ENCODE results near the gene PLCH2.

PLCH2 gene

DNA sequence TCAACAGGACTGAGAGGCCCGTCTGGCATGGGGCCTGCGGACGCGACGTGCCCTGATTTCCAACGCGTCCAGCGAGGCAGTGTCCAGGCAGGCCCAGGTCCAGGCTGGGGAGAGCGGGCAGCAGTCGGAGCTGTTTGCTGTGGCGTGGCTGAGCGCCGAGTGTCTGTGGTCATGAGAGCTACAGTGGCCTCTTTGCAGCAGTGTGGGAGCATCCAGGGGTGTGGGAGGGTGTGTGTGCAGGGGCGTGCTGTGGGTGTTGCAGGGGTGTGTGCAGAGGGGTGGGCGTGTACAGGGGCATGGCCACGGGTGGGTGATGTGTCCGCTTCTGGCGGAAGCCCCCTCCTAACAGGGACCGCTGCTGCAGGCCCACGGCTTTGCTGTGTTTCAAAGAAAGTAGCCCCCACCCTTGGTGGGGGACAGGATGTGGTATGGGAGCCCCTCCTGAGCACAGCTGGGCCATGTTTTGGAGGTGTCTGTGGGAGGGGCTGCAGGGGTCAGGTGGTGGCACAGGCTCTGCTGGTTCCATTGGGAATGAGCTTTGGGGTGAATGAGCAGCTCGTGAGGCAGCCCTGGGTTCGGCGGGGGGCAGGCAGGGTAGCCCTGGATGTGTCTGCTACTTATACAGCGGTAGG lies 17.7 kb downstream of the PLCH2 start:
- H3K27me3 ChIP-seq (ENCODE audit: insufficient read depth, low read length), result peaks cover 66% of the 10 kb centered on the region
- no peaks in the 10 kb centered on the region for H3K36me3 ChIP-seq (ENCODE audit: insufficient read depth, low read length)
- no peaks in the 10 kb centered on the region for H3K4me1 ChIP-seq (ENCODE audit: insufficient read depth, low read length)
- H3K9me3 ChIP-seq (ENCODE audit: low read length), result peaks cover 5% of the 10 kb centered on the region
- H2AFZ ChIP-seq (ENCODE audit: low read depth, low read length), result no peak overlapping the region
- no peak overlapping the region for H3K4me3 ChIP-seq (ENCODE audit: low read length)

- H2AFZ ChIP-seq (ENCODE audit: low read depth, low read length), result no peak overlapping the region
- H3K27me3 ChIP-seq (ENCODE audit: insufficient read depth, low read length), result peaks cover 61% of the 10 kb centered on the region
- no peak overlapping the region for H3K4me3 ChIP-seq (ENCODE audit: low read length)
- peaks cover under 1% of the 10 kb centered on the region for H3K9me3 ChIP-seq (ENCODE audit: low read length)
- H3K36me3 ChIP-seq (ENCODE audit: insufficient read depth, low read length), result no peaks in the 10 kb centered on the region
- no peaks in the 10 kb centered on the region for H3K4me1 ChIP-seq (ENCODE audit: insufficient read depth, low read length)
Observed at GRCh38 chr1:2494323-2494693, 18.2 kb downstream of the PLCH2 start.

- Histone ChIP-seq H2AFZ (ENCODE audit: low read depth, low read length) (no peak overlapping the region), H3K4me3 (ENCODE audit: low read length) (no peak overlapping the region), H3K27me3 (ENCODE audit: insufficient read depth, low read length) (peaks cover 56% of the 10 kb centered on the region), H3K4me1 (ENCODE audit: insufficient read depth, low read length) (peaks cover under 1% of the 10 kb centered on the region), H3K36me3 (ENCODE audit: insufficient read depth, low read length) (no peaks in the 10 kb centered on the region), H3K9me3 (ENCODE audit: low read length) (no peaks in the 10 kb centered on the region)
Observed at GRCh38 chr1:2495026-2495425, 18.9 kb downstream of the PLCH2 start.

DNA sequence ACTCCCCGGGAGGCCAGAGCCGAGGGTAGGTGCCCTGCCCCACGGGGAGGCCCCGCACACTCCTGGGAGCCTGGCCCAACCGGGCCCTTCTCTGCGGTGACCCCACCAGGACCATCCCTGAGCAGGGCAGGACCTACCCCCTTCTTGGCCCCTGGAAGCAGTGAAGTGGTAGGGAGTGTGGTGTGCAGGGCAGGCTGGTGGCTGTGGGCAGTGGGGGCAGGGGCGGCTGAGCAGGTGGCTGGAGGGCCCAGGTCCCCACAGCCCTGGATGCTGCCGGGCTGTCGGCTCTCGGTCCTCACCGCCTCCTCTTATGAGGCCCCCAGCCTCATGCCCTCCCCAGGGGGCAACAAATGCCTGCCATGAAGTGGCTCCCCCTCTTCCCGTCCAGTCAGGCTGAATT lies 19.5 kb downstream of the PLCH2 start:
- H3K36me3 ChIP-seq (ENCODE audit: insufficient read depth, low read length), result no peaks in the 10 kb centered on the region

DNA sequence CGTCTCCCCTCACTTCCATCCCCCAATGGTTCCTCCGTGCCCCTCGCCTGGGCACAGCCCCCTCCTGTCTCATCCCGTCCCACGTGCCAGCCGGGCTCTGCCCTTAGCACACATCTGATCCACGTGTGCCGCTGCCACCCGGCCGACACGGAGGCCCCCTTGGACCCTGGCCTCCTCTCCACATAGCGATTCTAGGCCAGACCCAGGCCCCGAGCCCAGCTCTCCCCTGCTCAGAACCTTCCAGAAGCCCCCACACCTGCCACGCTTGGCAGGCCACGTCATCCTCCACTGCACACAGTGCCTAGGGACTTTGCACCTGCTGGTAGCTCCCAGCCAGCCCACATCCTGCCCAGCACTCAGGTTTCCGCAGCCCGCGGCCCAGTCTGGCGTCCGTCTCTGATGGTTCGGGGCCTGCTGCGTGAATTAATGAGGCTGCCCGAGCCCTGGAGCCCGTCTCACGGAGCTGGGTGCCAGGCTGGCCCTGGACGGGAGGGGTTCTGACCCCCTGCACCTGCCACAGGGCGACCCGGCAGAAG lies 20.1 kb downstream of the PLCH2 start:
- Histone ChIP-seq H3K4me3 (ENCODE audit: low read length) (no peak overlapping the region), H3K9me3 (ENCODE audit: low read length) (no peaks in the 10 kb centered on the region), H3K27me3 (ENCODE audit: insufficient read depth, low read length) (peaks cover 48% of the 10 kb centered on the region), H2AFZ (ENCODE audit: low read depth, low read length) (no peak overlapping the region), H3K36me3 (ENCODE audit: insufficient read depth, low read length) (no peaks in the 10 kb centered on the region), H3K4me1 (ENCODE audit: insufficient read depth, low read length) (peaks cover 6% of the 10 kb centered on the region)

More for the DNA sequence above, 19.5 kb downstream of the PLCH2 start:
- H3K4me3 ChIP-seq (ENCODE audit: low read length), result no peak overlapping the region
- H3K9me3 ChIP-seq (ENCODE audit: low read length), result no peaks in the 10 kb centered on the region
- no peak overlapping the region for H2AFZ ChIP-seq (ENCODE audit: low read depth, low read length)
- H3K4me1 ChIP-seq (ENCODE audit: insufficient read depth, low read length), result peaks cover 6% of the 10 kb centered on the region
- peaks cover 55% of the 10 kb centered on the region for H3K27me3 ChIP-seq (ENCODE audit: insufficient read depth, low read length)

DNA sequence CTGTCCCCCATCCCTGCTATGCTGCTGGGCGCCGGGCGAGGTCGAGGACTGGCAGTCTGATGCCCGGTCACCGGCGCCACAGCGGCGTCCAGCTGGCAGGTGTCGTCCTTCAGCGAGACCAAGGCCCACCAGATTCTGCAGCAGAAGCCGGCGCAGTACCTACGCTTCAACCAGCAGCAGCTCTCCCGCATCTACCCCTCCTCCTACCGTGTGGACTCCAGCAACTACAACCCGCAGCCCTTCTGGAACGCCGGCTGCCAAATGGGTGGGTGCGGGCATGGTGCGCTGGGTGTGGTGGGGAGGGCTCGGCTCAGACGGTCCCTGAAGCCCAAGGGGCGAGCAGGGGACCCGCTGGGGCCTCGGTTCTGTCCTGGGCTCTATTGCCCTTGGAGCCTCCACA lies 20.7 kb downstream of the PLCH2 start:
- Histone ChIP-seq H3K4me3 (ENCODE audit: low read length) (no peak overlapping the region), H3K36me3 (ENCODE audit: insufficient read depth, low read length) (no peaks in the 10 kb centered on the region), H3K4me1 (ENCODE audit: insufficient read depth, low read length) (peaks cover 6% of the 10 kb centered on the region), H2AFZ (ENCODE audit: low read depth, low read length) (no peak overlapping the region), H3K9me3 (ENCODE audit: low read length) (no peaks in the 10 kb centered on the region), H3K27me3 (ENCODE audit: insufficient read depth, low read length) (peaks cover 43% of the 10 kb centered on the region)

DNA sequence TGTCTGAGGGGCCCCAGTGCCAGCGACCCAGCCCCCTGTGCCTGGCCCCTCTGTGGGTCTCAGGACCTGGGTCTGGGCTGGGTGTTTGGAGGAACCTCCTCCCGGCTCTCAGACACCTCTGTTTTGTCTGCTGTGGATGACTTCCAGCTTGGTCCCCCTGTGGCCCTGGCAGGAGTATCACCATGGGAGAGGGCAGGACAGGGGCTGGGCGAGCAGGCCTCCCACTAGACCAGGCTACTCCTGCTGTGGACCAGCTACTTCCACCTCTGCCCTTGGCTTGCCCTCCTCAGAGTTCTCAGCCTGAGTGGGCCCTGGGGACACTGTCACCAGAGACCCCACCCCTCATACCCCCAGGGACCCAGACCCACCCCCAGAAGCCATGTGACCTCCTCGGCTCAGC lies 21.8 kb downstream of the PLCH2 start:
- H2AFZ ChIP-seq (ENCODE audit: low read depth, low read length), result no peak overlapping the region
- no peaks in the 10 kb centered on the region for H3K36me3 ChIP-seq (ENCODE audit: insufficient read depth, low read length)
- peaks cover 6% of the 10 kb centered on the region for H3K4me1 ChIP-seq (ENCODE audit: insufficient read depth, low read length)
- H3K9me3 ChIP-seq (ENCODE audit: low read length), result no peaks in the 10 kb centered on the region
- H3K27me3 ChIP-seq (ENCODE audit: insufficient read depth, low read length), result peaks cover 31% of the 10 kb centered on the region
- H3K4me3 ChIP-seq (ENCODE audit: low read length), result no peak overlapping the region

DNA sequence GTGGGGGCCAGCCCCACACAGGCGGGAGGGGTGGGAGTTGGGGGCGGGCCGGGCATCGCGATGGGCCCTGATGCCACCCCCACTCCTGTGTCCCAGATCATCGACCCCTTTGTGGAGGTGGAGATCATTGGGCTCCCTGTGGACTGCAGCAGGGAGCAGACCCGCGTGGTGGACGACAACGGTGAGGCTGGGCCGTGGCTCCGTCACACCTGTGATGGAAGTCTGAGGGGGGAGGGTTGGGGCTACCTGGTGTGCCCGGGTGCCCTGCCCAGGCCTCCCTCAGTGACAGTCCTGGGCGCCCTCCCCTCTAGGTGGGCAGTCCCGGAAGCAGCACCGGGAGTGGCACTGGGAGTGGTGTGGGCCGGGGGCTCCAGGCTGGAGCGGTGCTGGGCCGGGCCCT lies 22.6 kb downstream of the PLCH2 start:
- H2AFZ ChIP-seq (ENCODE audit: low read depth, low read length), result no peak overlapping the region
- H3K36me3 ChIP-seq (ENCODE audit: insufficient read depth, low read length), result no peaks in the 10 kb centered on the region
- H3K4me1 ChIP-seq (ENCODE audit: insufficient read depth, low read length), result peaks cover 6% of the 10 kb centered on the region
- H3K27me3 ChIP-seq (ENCODE audit: insufficient read depth, low read length), result peaks cover 24% of the 10 kb centered on the region
- H3K9me3 ChIP-seq (ENCODE audit: low read length), result no peaks in the 10 kb centered on the region
- no peak overlapping the region for H3K4me3 ChIP-seq (ENCODE audit: low read length)

GRCh38 chr1:2499260-2499659 lies 23.2 kb downstream of the PLCH2 start:
- Histone ChIP-seq H2AFZ (ENCODE audit: low read depth, low read length) (no peak overlapping the region), H3K9me3 (ENCODE audit: low read length) (no peaks in the 10 kb centered on the region), H3K36me3 (ENCODE audit: insufficient read depth, low read length) (no peaks in the 10 kb centered on the region), H3K4me3 (ENCODE audit: low read length) (no peak overlapping the region), H3K4me1 (ENCODE audit: insufficient read depth, low read length) (peaks cover 6% of the 10 kb centered on the region), H3K27me3 (ENCODE audit: insufficient read depth, low read length) (peaks cover 17% of the 10 kb centered on the region)

GRCh38 chr1:2499986-2500596 lies 24.0 kb downstream of the PLCH2 start:
- no peaks in the 10 kb centered on the region for H3K36me3 ChIP-seq (ENCODE audit: insufficient read depth, low read length)
- H3K4me1 ChIP-seq (ENCODE audit: insufficient read depth, low read length), result peaks cover 6% of the 10 kb centered on the region
- no peaks in the 10 kb centered on the region for H3K9me3 ChIP-seq (ENCODE audit: low read length)
- H3K27me3 ChIP-seq (ENCODE audit: insufficient read depth, low read length), result peaks cover 9% of the 10 kb centered on the region
- no peak overlapping the region for H3K4me3 ChIP-seq (ENCODE audit: low read length)
- H2AFZ ChIP-seq (ENCODE audit: low read depth, low read length), result no peak overlapping the region

DNA sequence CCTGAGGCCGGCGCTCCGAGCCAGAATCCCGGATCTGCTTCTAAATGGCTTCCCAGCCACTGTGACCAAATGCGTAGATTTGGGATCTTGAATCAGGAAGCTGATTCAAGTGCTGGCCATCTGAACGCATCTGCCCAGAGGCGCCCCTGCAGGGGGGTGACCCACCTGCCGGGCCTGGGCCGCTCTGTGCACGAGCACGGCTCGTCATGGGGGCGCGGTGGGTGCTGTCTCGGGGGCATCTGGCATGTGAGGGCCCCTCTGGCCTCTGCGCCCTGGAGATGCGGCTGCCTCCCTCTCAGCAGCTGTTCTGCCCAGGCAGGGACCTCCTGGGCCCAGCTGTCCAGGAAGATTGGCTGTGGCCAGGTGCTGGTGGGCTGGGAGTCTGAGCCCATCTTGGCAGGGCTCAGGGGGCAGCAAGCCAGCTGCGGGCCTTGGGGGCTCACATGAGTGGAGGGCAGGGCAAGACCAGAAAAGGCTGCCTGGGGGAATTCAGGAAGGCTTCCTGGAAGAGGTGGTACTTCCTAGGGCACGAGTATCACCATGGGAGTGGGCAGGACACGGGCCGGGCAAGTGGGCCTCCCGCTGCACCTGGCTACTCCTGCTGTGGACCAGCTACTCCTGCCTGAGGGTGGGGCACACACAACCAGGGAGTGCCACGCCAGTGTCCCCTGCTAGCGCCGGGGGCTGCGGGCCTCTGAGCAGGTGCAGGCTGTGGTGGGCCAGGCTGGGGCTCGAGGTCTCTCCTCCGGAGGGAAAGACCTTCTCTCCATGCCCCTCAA lies 25.1 kb downstream of the PLCH2 start:
- Histone ChIP-seq H3K4me1 (ENCODE audit: insufficient read depth, low read length) (peaks cover 6% of the 10 kb centered on the region), H3K36me3 (ENCODE audit: insufficient read depth, low read length) (no peaks in the 10 kb centered on the region), H3K27me3 (ENCODE audit: insufficient read depth, low read length) (peaks cover 3% of the 10 kb centered on the region), H2AFZ (ENCODE audit: low read depth, low read length) (no peak overlapping the region), H3K4me3 (ENCODE audit: low read length) (no peak overlapping the region), H3K9me3 (ENCODE audit: low read length) (no peaks in the 10 kb centered on the region)

DNA sequence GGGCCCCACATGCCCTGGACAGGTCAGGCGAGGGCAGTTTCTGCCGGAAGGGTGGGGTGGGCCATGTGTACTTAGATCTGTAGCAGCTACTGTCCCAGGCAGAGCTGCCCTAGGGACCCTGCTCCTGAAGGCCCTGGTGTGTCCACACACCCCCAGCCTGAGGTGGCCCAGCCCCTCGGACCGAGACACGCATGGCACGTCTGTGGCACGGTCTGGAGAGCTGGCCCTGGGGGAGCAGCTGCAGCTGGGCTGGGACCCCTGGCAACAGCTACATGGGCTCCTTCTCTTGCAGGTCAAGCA lies 25.7 kb downstream of the PLCH2 start:
- Histone ChIP-seq H2AFZ (ENCODE audit: low read depth, low read length) (no peak overlapping the region), H3K4me1 (ENCODE audit: insufficient read depth, low read length) (peaks cover 6% of the 10 kb centered on the region), H3K36me3 (ENCODE audit: insufficient read depth, low read length) (no peaks in the 10 kb centered on the region), H3K4me3 (ENCODE audit: low read length) (no peak overlapping the region), H3K27me3 (ENCODE audit: insufficient read depth, low read length) (peaks cover 3% of the 10 kb centered on the region), H3K9me3 (ENCODE audit: low read length) (no peaks in the 10 kb centered on the region)

DNA sequence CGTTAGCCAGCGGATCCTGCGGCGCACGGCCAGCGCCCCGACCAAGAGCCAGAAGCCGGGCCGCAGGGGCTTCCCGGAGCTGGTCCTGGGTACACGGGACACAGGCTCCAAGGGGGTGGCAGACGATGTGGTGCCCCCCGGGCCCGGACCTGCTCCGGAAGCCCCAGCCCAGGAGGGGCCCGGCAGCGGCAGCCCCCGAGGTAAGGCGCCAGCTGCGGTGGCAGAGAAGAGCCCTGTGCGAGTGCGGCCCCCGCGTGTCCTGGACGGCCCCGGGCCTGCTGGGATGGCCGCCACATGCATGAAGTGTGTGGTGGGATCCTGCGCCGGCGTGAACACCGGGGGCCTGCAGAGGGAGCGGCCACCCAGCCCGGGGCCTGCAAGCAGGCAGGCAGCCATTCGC lies 26.1 kb downstream of the PLCH2 start:
- no peaks in the 10 kb centered on the region for H3K9me3 ChIP-seq (ENCODE audit: low read length)

More for the DNA sequence above, 26.1 kb downstream of the PLCH2 start:
- H3K4me3 ChIP-seq (ENCODE audit: low read length), result no peak overlapping the region
- H3K27me3 ChIP-seq (ENCODE audit: insufficient read depth, low read length), result peaks cover 3% of the 10 kb centered on the region
- H3K36me3 ChIP-seq (ENCODE audit: insufficient read depth, low read length), result no peaks in the 10 kb centered on the region
- peaks cover 9% of the 10 kb centered on the region for H3K4me1 ChIP-seq (ENCODE audit: insufficient read depth, low read length)
- H2AFZ ChIP-seq (ENCODE audit: low read depth, low read length), result no peak overlapping the region

Measured in neuron (in vitro differentiated cells).